ENCODE measurements around the gene CUL5. TPM values are rescaled to one million over a fixed set of nuclear protein-coding genes. Genes with fewer than 3 reads are reported as not detected.

CUL5 gene
- total and polyA plus RNA-seq, 2 experiments from 2014 or later, result 26.0 to 40.9 TPM

DNA sequence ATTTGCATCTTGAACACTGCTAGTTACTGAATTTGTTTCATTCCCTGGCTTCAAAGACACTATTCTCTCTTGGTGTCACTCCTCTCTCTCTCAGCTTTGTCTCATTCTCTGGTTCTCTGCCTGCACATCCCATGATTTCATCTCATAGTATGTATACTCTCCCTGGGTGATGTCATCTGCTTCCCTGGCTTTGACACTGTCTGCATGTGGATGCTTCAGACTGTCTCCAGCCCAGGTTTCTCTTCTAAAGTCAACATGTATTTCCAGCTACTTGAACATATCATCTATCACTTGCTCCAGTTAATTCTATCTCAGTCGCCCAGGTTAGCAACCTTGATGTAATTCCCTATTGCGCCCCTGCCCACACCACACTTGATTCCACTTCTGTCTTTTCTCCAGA, 103.4 kb downstream of the CUL5 start:
- H3K27ac ChIP-seq (ENCODE audit: low read depth), result no peak overlapping the region
- no peaks in the 10 kb centered on the region for H3K9me3 Mint-ChIP-seq
- H3K27me3 Mint-ChIP-seq (ENCODE audit: insufficient read depth, low read depth, poor library complexity), result no peaks in the 10 kb centered on the region
- H3K27me3 ChIP-seq (ENCODE audit: insufficient read depth), result no peaks in the 10 kb centered on the region
- H3K4me1 Mint-ChIP-seq, result peaks cover 9% of the 10 kb centered on the region
- ATAC-seq, result no peak
- H3K27ac Mint-ChIP-seq, result no peak overlapping the region
- no peak for TF ChIP-seq ZNF114 (CRISPR knock-in tag; IDR thresholded peaks at IDR 0.05)
- TF ChIP-seq, protein P1, sequence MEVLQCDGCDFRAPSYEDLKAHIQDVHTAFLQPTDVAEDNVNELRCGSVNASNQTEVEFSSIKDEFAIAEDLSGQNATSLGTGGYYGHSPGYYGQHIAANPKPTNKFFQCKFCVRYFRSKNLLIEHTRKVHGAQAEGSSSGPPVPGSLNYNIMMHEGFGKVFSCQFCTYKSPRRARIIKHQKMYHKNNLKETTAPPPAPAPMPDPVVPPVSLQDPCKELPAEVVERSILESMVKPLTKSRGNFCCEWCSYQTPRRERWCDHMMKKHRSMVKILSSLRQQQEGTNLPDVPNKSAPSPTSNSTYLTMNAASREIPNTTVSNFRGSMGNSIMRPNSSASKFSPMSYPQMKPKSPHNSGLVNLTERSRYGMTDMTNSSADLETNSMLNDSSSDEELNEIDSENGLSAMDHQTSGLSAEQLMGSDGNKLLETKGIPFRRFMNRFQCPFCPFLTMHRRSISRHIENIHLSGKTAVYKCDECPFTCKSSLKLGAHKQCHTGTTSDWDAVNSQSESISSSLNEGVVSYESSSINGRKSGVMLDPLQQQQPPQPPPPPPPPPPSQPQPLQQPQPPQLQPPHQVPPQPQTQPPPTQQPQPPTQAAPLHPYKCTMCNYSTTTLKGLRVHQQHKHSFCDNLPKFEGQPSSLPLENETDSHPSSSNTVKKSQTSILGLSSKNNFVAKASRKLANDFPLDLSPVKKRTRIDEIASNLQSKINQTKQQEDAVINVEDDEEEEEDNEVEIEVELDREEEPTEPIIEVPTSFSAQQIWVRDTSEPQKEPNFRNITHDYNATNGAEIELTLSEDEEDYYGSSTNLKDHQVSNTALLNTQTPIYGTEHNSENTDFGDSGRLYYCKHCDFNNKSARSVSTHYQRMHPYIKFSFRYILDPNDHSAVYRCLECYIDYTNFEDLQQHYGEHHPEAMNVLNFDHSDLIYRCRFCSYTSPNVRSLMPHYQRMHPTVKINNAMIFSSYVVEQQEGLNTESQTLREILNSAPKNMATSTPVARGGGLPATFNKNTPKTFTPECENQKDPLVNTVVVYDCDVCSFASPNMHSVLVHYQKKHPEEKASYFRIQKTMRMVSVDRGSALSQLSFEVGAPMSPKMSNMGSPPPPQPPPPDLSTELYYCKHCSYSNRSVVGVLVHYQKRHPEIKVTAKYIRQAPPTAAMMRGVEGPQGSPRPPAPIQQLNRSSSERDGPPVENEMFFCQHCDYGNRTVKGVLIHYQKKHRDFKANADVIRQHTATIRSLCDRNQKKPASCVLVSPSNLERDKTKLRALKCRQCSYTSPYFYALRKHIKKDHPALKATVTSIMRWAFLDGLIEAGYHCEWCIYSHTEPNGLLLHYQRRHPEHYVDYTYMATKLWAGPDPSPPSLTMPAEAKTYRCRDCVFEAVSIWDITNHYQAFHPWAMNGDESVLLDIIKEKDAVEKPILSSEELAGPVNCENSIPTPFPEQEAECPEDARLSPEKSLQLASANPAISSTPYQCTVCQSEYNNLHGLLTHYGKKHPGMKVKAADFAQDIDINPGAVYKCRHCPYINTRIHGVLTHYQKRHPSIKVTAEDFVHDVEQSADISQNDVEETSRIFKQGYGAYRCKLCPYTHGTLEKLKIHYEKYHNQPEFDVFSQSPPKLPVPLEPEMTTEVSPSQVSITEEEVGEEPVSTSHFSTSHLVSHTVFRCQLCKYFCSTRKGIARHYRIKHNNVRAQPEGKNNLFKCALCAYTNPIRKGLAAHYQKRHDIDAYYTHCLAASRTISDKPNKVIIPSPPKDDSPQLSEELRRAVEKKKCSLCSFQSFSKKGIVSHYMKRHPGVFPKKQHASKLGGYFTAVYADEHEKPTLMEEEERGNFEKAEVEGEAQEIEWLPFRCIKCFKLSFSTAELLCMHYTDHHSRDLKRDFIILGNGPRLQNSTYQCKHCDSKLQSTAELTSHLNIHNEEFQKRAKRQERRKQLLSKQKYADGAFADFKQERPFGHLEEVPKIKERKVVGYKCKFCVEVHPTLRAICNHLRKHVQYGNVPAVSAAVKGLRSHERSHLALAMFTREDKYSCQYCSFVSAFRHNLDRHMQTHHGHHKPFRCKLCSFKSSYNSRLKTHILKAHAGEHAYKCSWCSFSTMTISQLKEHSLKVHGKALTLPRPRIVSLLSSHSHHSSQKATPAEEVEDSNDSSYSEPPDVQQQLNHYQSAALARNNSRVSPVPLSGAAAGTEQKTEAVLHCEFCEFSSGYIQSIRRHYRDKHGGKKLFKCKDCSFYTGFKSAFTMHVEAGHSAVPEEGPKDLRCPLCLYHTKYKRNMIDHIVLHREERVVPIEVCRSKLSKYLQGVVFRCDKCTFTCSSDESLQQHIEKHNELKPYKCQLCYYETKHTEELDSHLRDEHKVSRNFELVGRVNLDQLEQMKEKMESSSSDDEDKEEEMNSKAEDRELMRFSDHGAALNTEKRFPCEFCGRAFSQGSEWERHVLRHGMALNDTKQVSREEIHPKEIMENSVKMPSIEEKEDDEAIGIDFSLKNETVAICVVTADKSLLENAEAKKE (CRISPR knock-in tag; IDR thresholded peaks at IDR 0.05), result no peak
- TF ChIP-seq EZH2phosphoT487 (IDR thresholded peaks at IDR 0.05; ENCODE audit: unreplicated experiment), result no peak
- TF ChIP-seq, protein P2, sequence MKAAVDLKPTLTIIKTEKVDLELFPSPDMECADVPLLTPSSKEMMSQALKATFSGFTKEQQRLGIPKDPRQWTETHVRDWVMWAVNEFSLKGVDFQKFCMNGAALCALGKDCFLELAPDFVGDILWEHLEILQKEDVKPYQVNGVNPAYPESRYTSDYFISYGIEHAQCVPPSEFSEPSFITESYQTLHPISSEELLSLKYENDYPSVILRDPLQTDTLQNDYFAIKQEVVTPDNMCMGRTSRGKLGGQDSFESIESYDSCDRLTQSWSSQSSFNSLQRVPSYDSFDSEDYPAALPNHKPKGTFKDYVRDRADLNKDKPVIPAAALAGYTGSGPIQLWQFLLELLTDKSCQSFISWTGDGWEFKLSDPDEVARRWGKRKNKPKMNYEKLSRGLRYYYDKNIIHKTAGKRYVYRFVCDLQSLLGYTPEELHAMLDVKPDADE (IDR thresholded peaks at IDR 0.05), result no peak
- no peak for TF ChIP-seq POLR2AphosphoS5 (IDR thresholded peaks at IDR 0.05; ENCODE audit: low read depth)
- no peak for TF ChIP-seq CREB1 (CRISPR knock-in tag; IDR thresholded peaks at IDR 0.05; ENCODE audit: low read depth)
- TF ChIP-seq REST (IDR thresholded peaks at IDR 0.05; ENCODE audit: unreplicated experiment), result no peak
- TF ChIP-seq CTCF (conservative IDR thresholded peaks at IDR 0.05; ENCODE audit: low read depth in 2 of 2), result no peak
- no peak for TF ChIP-seq ZNF331 (CRISPR knock-in tag; IDR thresholded peaks at IDR 0.05; ENCODE audit: low read depth)
- no peak for TF ChIP-seq EZH2 (IDR thresholded peaks at IDR 0.05; ENCODE audit: low read depth, unreplicated experiment)
- no peak for TF ChIP-seq NANOG (IDR thresholded peaks at IDR 0.05; ENCODE audit: borderline replicate concordance)
- TF ChIP-seq JUNB (IDR thresholded peaks at IDR 0.05; ENCODE audit: unreplicated experiment), result no peak
- TF ChIP-seq STAT1 (IDR thresholded peaks at IDR 0.05; ENCODE audit: unreplicated experiment), result no peak
- no peaks in the 10 kb centered on the region for H3K9me2 ChIP-seq (ENCODE audit: insufficient read depth)
- H3K36me3 Mint-ChIP-seq (ENCODE audit: low read depth), result no peaks in the 10 kb centered on the region
- H3K79me2 ChIP-seq (replicated peaks; ENCODE audit: insufficient read depth), result no peaks in the 10 kb centered on the region
- no peaks in the 10 kb centered on the region for H4K20me1 ChIP-seq (replicated peaks; ENCODE audit: insufficient read depth)
- no peaks in the 10 kb centered on the region; the same call in 1 of the 2 replicates for H3K4me1 ChIP-seq (ENCODE audit: insufficient read depth)
- H2AFZ ChIP-seq, result no peak overlapping the region
- DNase-seq (ENCODE audit: low spot score), result no peak
- no peak overlapping the region for H3K4me3 Mint-ChIP-seq
- no peaks in the 10 kb centered on the region for H3K36me3 ChIP-seq (ENCODE audit: insufficient read depth)
- H3K4me3 ChIP-seq, result no peak overlapping the region
- no peaks in the 10 kb centered on the region for H3F3A ChIP-seq (replicated peaks; ENCODE audit: low read depth)
- H3K4me2 ChIP-seq, result no peak overlapping the region
